NCI-H2081 treated with DMSO at 0.1 percent for 48 hours (cell line): ENCODE results near the gene TRIM47.
"Not testable (repeated sequence)": the region's sequence is repeated elsewhere in the genome, so short reads cannot be mapped to it uniquely, and the experiment has no call there.

Source experiments
- DNase-seq: peaks from one replicate; lab custom pipeline; 2025; lab: John Stamatoyannopoulos, UW

The TRIM47 gene

DNA sequence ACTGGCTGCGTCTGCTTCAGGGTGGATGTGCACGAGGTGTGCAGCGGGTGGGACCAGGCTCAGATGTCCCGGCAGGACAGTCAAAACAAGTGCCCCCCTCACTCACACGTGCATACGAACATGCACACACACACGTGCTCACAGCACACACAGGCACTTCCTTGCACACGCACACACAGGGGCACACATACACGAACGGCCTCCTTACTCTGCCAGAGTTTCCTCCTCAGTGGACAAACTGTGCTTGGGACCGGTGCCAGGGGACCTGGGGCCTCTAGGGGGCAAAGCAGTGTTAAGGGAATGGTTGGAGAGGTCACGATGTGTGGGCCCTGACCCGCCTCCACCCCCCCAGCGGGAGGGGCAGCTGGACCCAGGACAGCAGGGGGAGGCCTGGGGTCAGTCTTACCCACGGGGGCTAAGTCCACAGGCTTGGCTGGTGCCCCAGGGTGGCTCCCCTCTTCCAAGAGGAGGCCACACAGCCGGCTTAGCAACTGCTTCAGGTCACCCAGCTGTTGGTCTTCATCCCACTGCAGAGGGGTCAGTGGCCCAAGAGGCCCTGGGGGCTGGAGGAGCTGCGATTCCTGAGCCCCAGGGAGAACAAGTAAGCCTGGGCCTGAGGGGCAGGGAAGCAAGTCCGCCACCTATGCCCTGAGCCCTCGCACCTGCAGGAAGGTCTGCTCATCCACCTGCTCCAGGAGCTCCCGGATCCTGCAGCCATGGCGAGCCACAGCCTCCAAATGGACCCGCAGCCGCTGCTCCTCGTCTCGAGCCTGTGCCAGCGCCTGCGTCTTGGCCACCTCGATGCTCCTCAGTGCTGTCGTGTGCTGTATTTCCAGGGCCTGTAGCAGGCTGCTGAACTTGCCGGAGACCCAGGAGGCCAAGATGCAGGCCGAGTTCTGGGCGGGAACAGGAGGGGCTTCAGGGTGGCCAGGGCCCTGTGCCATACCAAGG is 13.5 kb upstream of the TRIM47 start:
- no peak for DNase-seq

DNA sequence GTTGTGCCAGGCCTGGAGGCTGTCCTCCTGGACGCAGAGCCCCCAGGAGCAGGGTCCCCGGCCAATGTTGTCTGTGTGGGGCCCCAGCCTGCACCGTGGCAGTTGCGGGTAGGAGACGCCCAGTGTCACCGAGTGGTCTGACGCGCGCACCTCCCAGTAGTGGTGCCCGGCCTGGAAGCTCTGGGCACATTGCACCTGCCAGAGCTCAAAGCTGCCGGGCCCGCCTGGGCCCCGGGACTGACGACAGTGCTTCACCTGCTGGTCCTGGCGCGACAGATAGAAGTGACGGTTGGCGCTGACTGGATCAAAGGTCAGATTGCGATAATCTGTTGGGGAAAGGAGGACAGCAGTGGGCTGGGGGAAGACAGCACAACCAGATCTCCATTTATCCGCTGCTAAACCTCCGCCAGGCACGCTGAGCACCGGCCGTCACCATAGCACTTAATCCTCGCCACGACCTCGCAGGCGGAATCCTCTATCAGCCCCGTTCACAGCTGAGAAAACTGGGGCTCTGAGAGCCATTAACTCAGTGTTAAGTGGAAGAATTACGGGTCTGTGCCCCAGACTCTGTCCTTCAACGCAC is 12.7 kb upstream of the TRIM47 start:
- no peak for DNase-seq

DNA sequence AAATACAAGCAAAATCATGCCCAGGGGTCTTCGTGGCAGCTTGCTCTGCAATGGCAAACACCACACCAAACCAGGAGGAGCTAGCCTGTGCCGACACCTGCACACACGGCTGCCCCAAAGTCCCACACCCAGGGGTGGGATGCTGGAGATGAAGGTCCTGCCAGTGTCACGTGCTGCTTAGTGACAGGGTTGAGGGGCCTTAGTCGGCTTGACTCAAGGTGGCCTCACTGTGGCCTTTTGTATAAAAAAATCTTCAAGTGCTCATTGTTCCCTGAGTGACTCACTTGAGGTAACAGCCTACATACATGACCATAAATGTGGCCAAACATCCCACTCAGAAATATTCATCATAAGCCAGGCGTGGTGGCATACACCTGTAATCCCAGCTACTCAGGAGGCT is 11.1 kb upstream of the TRIM47 start:
- DNase-seq, result no peak

DNA sequence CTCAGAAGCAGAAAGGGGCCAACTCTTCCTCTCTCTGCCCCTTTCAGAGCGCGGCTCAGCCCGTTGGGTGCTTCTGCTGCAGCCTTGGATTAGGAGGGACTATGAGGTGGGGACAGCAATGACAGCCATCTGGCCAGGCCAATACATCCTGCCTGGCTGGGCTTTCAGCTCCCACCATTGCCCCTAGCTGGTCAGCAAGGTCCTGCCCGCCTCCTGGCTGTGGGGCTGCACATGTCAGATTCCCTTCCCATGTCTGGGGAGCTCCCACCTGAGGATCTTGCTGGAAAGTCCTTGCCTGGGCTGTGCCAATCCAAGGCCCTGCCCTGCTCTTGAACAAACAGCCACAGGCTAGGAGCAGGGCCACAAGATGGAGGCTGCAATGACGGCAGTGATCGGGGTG is 10.1 kb upstream of the TRIM47 start:
- DNase-seq, result no peak

DNA sequence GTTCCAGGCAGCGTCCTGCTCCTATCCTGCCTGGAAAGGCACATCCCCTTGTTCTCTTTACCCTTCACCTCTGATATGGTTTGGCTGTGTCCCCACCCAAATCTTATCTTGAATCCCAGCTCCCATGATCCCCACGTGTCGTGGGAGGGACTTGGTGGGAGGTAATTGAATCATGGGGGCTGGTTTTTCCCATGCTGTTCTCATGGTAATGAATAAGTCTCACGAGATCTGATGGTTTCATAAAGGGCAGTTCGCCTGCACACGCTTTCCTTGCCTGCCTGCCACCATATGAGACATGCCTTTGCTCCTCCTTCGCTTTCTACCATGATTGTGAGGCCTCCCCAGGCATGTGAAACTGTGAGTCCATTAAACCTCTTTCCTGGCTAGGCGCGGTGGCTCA is 7.5 kb upstream of the TRIM47 start:
- not testable (repeated sequence) for DNase-seq

DNA sequence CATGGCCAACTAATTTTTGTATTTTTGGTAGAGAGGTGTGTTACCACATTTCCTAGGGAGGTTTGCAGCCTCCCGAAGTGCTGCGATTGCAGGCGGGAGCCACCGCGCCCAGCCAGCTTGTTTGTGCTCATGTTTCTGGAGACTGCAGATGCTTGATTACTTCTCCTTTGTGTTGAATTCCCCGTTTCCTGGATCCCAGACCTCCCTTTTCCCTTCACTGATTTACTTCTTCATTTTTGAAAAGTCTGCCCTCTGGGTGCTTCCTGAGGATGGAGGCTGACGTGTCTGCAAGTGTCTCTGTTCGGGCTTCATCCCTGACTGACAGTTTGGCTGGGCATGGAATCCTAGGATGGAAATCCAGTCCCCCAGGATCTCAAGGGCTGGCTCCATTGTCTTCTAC is 7.0 kb upstream of the TRIM47 start:
- DNase-seq, result no peak

DNA sequence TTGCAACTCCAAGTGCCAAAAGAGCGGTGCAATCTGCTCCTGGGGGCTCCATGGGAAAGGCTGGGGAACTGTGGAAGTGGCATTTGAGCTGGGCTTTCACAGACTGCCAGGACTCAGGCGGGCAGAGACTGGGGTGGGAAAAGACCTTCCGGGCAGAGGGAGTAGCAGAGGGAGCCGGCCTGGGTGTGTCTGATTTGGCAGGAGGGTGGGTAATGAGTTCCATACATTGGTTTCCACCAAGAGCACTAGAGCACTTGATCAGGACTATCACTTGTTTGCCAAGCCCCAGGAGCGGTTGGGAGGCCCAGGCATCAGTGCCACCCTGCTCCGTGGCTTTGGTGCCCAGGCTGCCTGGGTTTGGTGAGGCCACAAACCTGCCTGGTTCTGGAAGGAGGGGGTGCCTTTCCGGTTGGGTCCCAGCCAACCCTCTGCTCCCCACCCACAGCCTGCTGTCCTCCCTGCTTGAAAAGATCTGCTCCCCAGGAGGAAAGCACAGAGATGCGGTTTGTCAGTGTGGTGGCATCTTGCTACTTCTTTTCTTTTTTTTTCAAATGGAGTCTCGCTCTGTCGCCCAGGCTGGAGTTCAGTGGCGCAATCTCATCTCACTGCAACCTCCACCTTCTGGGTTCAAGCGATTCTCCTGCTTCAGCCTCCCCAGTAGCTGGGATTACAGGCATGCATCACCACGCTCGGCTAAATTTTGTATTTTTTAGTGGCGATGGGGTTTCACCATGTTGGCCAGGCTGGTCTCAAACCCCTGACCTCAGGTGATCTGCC is 3.5 kb upstream of the TRIM47 start:
- no peak for DNase-seq

DNA sequence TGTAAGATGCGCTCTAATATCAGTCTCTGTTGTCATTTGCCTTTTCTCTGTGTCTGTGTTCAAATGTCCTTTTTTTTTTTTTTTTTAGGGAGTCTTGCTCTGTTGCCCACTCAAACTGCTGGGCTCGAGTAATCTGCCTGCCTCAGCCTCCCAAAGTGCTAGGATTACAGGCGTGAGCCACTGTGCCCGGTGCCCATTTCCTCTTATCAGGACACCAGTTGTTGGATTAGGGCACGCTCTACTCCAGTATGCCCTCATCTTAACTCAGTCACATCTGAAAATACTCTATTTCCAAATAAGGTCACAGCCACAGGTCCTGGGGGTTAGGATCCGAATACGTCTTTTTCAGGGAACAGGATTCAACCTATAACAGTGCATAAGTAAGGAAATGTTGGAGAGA is 1.9 kb upstream of the TRIM47 start:
- no peak for DNase-seq

DNA sequence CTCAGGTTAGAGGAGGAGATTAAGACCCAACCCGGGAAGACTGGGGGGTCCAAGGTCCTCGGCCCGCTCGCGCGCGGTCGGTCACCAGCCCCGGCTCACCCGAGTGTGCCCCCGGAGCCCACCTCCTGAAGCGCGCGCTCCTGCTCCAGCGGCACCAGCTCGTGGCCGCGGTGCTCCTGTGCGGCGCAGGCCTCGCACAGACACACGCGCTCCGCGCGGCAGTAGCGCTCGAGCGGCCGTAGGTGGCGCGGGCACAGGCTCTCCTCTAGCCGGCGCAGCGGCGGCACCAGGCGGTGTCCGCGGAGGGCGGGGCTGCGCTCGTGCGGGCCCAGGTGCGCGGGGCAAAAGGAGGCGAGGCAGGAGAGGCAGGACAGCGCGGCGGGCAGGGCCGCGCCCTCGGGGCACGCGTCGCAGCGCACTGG is 618 bp downstream of the TRIM47 start:
- DNase-seq, result no peak

DNA sequence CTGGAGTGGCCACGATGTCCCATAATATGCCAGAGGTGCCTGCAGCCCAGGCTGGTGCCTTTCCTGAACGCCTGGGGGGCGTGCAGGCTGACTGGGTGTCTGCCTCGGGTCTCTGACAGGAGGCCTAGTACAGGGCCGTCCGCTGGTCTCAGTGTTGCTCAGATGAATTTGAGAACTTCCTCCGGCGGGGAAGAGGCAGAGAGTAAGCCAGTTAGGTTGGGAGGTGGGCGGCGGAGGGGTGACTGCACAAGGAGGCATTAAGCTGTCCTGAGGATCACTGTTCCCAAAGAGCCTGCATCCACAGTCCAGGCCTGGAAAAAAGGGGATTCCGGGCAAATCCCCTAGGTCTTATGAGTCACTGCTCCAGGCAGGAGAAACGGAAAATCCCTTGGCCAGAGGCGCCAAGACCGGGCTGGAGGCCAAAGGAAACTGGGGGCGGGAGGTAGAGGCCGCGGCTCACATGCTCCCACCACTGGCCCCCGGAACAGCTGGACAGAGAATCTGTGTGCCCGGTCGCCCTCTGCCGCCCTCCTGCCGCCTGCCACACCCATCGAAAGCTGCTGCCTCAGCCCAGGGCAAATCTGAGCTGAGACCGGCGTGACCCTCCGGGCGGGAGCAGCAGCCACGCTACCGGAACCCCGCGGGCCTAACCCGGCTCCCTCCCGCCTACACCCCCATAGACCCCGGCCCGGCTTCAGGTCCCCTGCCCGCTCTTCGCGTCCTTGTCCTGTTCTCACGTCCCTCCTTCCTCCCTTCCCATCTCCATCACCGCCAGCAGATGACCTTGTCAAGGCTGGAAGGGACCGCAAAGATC is 1.2 kb downstream of the TRIM47 start:
- DNase-seq, result no peak

DNA sequence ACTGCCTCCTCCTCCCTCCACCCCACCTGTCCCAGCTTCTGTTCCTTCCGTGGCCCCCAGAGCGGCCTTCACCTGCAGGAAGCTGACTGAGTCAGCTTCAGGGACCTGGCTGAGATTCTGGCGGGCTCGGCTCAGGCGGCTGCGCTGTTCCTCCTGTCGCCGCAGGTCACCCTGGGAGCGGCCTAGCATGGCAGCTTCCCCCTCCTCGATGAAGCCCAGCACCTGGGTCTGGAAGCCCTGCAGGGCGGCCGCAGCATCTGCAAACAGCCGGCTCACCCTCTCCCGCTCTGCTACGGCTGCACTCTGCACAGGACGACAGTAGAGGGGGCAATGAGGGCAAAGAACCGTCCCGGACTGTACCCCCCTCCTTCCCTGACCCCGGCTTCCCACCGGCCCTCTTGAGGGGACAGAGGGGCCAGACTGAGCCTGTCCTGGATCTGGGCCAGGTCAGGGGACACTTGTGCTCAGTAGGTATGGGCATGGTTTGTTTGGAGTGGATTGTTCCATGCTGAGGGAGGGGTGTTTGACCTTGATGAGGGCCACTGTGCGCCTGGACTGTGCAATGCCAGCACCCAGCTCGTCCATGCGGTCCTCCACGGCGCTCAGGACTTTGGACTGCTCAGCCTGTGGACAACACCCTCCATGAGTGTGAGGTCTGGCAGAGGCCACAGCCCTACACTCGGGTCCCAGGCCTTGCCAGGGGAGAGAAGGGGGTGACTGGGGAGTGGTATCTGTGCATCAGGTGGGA is 2.0 kb downstream of the TRIM47 start:
- peak; percentile 89 for DNase-seq

DNA sequence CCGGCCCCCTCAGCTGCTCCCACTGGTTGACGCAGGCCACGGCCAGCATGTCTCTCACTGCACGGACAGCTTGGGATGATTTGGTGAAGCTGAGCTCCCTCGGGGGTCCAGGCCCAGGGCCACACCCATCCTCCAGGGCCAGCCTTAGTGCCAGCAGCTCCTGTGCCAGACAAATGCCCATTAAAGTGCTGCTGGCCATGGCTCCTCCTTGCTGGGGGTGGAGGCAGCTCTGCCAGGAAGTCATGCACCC is 2.5 kb downstream of the TRIM47 start:
- no peak for DNase-seq

DNA sequence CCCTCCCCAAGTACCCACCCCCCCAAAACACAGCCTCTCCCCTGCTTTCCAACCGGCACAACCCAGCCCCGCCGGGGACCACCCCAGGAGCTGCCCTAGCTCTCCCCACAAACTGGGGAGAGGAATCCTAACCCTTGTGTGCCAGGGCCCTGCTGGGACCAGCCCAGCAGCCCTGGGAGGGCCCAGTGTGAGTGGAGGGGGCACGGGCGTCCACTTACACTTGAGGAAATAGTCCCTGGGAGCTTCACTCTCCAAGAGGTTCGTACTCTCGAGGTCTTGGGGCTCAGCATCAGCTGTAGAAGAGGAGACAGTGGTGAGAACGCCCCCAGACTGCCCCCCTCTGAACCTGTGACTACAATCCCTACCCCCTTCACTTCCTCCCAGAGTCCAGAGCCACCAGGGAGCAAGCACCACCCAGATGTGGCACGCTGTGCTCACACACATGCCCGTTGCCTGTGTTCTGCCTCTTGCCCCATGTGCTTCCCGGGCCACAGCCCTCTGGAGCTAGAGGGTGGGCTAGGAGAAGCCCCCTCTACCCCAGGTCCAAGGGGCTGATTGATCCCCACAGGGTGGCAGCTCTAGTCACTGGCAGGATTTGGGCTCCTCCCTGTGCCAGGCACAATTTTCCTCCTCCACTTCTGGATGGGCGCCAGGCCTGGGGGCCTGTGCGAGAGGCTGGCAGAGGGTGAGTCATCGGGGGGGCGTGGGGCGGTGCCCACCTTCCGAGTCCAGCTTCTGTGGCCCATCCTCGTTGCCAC is 3.0 kb downstream of the TRIM47 start:
- no peak for DNase-seq

DNA sequence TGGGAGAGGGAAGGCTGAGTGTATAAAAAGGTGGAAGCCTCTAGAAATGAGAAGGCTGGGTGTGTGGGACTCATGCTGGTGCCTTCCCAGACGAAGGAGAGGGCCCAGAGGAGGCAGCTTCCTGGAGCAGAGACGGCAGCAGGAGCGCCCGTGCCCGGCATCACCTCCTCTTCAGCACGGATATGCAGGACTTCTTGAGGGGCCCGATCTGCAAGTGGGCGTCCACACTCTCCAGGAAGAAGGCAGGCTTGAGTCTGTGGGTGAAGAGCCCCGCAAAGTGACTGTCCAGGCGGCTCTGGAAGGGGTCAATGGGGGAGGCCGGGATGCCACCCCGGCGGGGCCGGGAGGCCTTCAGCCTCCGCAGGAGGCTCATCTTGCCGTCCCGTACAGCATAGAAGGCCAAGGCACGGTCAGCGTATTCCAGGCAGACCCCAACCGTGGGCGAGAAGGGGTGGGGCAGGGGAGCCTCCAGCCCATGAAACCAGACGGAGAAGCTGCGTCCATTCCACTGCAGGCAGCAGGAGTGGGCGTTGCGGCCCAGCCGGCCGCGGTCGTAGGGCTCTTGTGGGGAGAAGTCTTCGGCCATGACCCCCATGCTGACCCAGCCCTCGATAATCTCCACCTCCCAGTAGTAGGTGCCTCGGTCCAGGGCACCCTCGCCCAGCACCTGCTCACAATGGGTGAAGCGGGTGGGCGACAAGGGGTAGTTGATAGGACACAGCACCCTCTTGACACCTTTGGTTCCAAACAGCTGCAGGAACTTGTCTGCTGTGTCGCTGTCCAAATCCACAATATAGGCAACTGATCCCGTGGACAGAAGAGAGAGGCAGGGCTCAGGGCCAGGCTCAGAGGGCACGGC is 3.8 kb downstream of the TRIM47 start:
- no peak for DNase-seq

DNA sequence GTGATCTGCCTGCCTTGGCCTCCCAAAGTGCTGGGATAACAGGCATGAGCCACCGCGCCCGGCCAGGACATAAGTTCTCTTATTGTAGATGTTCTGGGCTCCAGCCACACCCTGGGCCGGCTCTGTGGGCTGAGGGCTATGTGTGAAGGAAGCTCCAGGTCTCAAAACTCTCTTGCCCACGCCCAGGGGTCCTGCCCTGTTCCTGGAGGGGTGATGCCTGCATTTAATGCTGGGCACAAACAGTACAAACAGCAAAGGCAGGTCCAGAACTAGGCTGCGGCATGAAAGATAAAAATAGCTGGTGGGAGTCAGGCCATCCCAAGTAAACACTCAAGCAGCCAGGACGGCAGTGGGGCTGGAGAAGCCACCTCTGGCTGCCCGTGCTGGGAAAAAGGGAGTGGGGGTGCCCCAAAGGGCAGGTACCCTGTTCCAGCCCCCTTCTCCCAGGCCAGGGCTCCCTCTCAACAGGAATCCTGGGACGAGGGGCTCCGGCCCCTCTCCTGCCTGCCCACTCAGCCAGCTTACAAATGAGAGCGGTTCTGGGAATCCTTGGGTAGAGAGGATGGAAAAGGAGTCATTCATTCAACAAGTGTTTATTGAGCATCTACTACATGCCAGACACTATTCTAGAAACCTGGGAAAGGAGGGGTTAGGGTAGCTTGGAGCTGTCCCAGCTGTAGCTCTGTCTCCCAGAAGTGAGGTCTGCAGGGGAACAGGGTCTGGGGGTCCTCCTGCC is 4.6 kb downstream of the TRIM47 start:
- DNase-seq, result no peak

DNA sequence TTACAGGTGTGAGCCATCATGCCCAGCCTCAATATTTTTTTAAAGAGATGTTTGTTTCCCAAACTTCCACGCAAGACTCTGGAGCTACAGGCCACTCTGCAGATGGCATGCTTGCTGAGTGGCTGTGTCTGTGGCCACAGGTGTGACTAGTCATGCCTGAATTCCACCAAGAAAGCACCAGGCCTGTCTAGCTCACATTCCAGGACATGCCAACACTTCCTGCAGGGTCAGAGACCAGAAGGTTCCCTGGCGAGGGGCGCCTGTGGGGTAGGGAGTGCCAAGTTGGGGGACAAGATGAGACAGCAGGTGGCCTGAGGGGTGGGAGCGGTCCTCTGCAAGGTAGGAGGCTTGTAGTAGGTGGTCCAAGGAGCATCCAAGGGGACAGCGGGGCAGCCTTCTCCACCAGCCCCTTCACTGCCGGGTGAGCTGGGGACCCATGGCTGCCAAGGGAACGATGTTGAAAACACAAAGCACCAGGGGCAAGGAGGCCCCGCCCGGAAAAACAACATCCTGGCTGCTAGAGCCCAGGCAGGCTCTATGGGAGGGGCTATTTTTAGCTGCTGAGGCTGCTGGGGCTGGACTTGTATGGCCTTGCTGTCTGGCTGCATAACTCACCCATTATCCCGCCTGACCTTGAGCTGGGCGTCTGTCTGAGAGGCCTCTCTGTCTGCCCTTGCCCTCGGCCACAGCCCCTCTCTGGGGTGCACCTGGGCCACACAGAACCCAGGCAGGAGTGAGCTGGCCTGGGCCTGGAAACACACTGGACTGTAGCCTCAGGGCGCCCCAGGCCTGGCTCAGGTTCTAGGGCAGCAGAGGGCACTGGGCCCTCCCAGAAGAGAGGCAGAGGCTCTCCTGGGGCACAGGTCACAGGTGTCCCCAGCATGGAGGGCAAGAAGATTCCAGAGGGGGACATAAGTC is 5.7 kb downstream of the TRIM47 start:
- DNase-seq, result no peak

DNA sequence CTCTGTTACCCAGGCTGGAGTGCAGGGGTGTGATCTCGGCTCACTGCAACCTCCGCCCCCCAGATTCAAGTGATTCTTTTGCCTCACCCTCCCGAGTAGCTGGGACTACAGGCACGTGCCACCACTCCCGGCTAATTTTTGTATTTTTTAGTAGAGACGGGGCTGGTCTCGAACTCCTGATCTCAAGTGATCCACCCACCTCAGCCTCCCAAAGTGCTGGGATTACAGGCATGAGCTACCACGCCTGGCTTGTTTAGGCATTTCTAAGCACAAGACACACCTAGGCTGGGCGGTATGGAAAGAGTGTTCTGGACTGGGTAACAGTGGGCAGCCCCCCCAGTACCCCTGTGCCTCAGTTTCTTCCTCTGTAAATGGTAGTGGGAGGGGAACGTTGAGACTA is 8.2 kb downstream of the TRIM47 start:
- DNase-seq, result not testable (repeated sequence)
